Esophagus squamous epithelium (tissue), 5 donors: ENCODE measurements around the gene ASPDH. TPM values are rescaled to one million over a fixed set of nuclear protein-coding genes. Genes with fewer than 3 reads are reported as not detected.

Experiments
- DNase-seq: peaks from one replicate; lab custom pipeline; 2025; lab: John Stamatoyannopoulos, UW
- H3K27ac ChIP-seq, 4 donors: fragments of 200-600 bp; sonication (generic); one replicate each; pipeline ENCODE4 v1.5.1; 2016 to 2019; ENCODE audit warnings: mild to moderate bottlenecking in 1 of 4
- H3K27me3 ChIP-seq, 4 donors: fragments of 200-600 bp; sonication (generic); 1 replicate in 3 of 4; 2 replicates in 1 of 4; pipeline versions ENCODE4 v1.5.1 to v1.6.0; 2017 to 2021; ENCODE audit warnings: antibody characterized with exemption in 1 of 4
- H3K36me3 ChIP-seq, 3 donors: fragments of 200-600 bp; sonication (generic); one replicate each; pipeline ENCODE4 v1.5.1; 2016 to 2019
- H3K4me1 ChIP-seq, 3 donors: fragments of 200-600 bp; sonication (generic); one replicate each; pipeline ENCODE4 v1.5.1; 2017 to 2019
- H3K4me3 ChIP-seq, 4 donors: fragments of 200-600 bp; sonication (generic); 1 replicate in 3 of 4; 2 replicates in 1 of 4; pipeline ENCODE4 v1.5.1; 2016 to 2019; ENCODE audit warnings: mild to moderate bottlenecking in 2 of 4, moderate library complexity in 1 of 4
- H3K9me3 ChIP-seq, 3 donors: fragments of 200-600 bp; sonication (generic); one replicate each; pipeline ENCODE4 v1.5.1; 2016 to 2019
- POLR2A ChIP-seq, 4 donors: fragments of 450-650 bp; IDR thresholded peaks; one replicate each; pipeline ENCODE4 v1.6.1; 2017; ENCODE audit warnings: antibody characterized with exemption in 4 of 4, mild to moderate bottlenecking in 4 of 4, moderate library complexity in 3 of 4
- WGBS, 2 donors: methylation state at CpG; one replicate each; pipeline ENCODE4 v1.1.5; 2018; 5-methylcytosine and 5-hydroxymethylcytosine counted together
- intact Hi-C: fragments of 100-400 bp; cut with DNase I; formaldehyde crosslinking; loops from one replicate; pipeline ENCODE4 v1.15.0; 2022
- total RNA-seq, 4 donors: library from RNA; depleted of rRNA; stranded (reverse); fragments of >200 nt; gene quantifications; one replicate each; pipeline ENCODE4 v1.1.0, GENCODE V29; 2016
- TF ChIP-seq, protein P1 (sequence below), 6 experiments: fragments of 450-650 bp in 4 of 6; fragments of 200-600 bp in 2 of 6; sonication (generic) in 2 of 6; IDR thresholded peaks; one replicate each; pipeline ENCODE4 v1.5.1; 2016 to 2019; ENCODE audit warnings: antibody characterized with exemption in 6 of 6, mild to moderate bottlenecking in 4 of 6, moderate library complexity in 4 of 6
- donor health status: DM: yes; HTN: yes; CAD: no.

The ASPDH gene
- total RNA-seq, 4 donors from 2014 or later, result not detected

DNA sequence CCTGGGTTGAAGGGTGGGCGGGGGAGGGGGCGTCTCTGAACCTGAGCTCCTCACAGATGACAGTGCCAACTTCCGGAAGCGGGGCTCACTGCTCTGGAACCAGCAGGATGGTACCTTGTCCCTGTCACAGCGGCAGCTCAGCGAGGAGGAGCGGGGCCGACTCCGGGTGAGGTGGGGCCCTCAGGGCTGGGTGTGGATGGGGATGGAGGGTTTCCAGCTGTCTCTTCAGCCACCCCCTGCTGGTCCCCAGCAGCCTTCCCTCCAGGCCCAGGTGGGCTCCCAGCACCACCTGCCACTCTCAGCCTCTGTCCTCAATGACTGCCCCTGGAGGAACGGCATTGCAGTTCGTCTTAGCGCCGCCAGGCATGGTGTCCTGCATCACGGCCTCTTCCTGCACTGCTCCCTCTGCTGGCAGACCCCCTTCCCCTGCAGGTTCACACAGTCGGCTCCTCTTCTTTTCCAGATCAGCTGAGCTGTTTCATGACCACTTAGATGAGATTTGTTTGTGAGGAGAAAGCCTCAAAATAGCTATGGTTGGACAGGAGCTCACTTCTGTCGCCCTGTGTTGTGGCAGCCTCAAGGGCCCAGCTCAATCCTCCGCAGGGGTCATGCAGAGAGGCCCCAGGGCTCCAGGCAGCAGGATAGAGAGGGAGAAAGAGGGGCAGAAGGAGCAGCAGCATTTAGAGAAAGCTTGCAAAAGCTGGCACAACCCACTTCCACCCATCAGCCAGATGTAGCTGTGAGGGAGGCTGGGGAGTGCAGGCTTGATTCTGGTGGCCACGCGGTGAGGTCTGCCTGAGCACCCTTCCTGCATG is 34.6 kb downstream of the ASPDH start:
- DNase-seq, result no peak
- Histone ChIP-seq H3K9me3 (no peaks in the 10 kb centered on the region), H3K4me1 (peaks cover 9 to 29% (median 10%) of the 10 kb centered on the region in 3 donors), H3K36me3 (peaks cover 0 to 63% (median 13%) of the 10 kb centered on the region in 3 donors), H3K4me3 (no peak overlapping the region), H3K27ac (no peak overlapping the region), H3K27me3 (no peaks in the 10 kb centered on the region)
- 70 to 75% methylated on average over 5 to 14 of the region's 19 CpGs for WGBS, 2 donors
- TF ChIP-seq, protein P1, sequence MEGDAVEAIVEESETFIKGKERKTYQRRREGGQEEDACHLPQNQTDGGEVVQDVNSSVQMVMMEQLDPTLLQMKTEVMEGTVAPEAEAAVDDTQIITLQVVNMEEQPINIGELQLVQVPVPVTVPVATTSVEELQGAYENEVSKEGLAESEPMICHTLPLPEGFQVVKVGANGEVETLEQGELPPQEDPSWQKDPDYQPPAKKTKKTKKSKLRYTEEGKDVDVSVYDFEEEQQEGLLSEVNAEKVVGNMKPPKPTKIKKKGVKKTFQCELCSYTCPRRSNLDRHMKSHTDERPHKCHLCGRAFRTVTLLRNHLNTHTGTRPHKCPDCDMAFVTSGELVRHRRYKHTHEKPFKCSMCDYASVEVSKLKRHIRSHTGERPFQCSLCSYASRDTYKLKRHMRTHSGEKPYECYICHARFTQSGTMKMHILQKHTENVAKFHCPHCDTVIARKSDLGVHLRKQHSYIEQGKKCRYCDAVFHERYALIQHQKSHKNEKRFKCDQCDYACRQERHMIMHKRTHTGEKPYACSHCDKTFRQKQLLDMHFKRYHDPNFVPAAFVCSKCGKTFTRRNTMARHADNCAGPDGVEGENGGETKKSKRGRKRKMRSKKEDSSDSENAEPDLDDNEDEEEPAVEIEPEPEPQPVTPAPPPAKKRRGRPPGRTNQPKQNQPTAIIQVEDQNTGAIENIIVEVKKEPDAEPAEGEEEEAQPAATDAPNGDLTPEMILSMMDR (IDR thresholded peaks at IDR 0.05), result peak in 2 of 6 experiments; percentile 14 to 40
- no peak for TF ChIP-seq POLR2A (IDR thresholded peaks at IDR 0.05)
- intact Hi-C loops, result no loop called here

DNA sequence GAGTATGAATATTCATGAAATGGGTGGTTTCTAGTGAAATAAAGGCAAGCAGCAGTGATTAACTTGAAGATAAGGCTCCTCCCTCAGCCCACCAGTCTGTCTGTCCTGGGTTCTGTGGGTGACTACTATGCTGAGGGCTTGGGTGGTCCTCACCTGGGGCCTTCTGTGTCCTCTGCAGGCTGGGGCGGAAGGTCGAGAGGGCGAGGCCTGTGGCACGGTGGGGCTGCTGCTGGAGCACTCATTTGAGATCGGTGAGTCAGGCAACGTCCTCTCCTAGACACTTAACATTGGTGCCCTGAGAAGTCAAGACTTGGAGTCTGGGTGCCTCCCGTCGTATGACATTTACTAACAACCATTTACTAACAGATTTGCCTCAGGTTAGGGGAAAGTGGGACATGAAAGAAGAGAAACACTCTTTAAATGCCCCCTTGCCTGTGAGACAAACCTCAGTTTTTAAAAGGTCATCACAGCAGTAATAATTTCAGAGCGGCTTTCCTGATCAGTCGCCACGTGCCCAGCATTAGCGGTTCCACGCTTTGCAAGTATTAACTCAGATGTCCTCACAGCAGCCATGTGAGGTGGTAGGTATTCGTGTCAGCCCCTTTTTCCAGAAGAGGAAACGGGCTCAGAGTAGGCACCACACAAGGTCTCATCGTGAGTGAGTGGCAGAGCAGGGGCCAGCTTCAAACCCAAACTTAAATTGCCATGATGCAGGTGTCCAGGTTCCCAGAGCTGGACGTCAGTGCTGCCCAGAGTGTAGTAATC is 35.8 kb downstream of the ASPDH start:
- Histone ChIP-seq H3K36me3 (peaks cover 0 to 53% (median 8%) of the 10 kb centered on the region in 3 donors), H3K27ac (no peak overlapping the region), H3K4me1 (peaks cover 9 to 29% (median 10%) of the 10 kb centered on the region in 3 donors), H3K9me3 (no peaks in the 10 kb centered on the region), H3K4me3 (peak overlapping the region in 2 of 4 donors; percentile 84 to 92), H3K27me3 (no peaks in the 10 kb centered on the region)
- DNase-seq, result no peak
- intact Hi-C loops, result no loop called here
- 89 to 90% methylated on average over 12 to 13 of the region's 17 CpGs for WGBS, 2 donors
- no peak for TF ChIP-seq POLR2A (IDR thresholded peaks at IDR 0.05)
- TF ChIP-seq, protein P1 (IDR thresholded peaks at IDR 0.05), result no peak

DNA sequence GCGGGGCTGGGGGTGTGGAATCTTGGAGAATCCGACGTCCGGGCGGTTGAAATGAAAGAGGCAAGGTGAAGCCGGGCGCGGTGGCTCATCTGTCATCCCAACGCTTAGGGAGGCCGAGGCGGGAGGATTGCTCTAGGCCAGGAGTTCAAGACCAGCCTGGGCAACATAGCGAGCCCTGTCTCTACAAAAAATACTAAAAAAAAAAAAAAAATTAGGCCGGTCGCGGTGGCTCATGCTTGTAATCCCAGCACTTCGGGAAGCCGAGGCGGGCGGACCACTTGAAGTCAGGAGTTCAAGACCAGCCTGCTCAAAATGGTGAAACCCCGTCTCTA is 36.8 kb downstream of the ASPDH start:
- Histone ChIP-seq H3K36me3 (peaks cover 0 to 43% (median 8%) of the 10 kb centered on the region in 3 donors), H3K27me3 (no peaks in the 10 kb centered on the region), H3K4me3 (peak overlapping the region; percentile 79 to 92 (median 84)), H3K9me3 (no peaks in the 10 kb centered on the region), H3K27ac (peak overlapping the region; percentile 81 to 89 (median 82)), H3K4me1 (peaks cover 9 to 29% (median 10%) of the 10 kb centered on the region in 3 donors)
- 21 to 24% methylated on average over 15 to 20 of the region's 20 CpGs for WGBS, 2 donors
- no peak for TF ChIP-seq POLR2A (IDR thresholded peaks at IDR 0.05)
- TF ChIP-seq, protein P1 (IDR thresholded peaks at IDR 0.05), result no peak
- intact Hi-C loops, result no loop called here
- no peak for DNase-seq

DNA sequence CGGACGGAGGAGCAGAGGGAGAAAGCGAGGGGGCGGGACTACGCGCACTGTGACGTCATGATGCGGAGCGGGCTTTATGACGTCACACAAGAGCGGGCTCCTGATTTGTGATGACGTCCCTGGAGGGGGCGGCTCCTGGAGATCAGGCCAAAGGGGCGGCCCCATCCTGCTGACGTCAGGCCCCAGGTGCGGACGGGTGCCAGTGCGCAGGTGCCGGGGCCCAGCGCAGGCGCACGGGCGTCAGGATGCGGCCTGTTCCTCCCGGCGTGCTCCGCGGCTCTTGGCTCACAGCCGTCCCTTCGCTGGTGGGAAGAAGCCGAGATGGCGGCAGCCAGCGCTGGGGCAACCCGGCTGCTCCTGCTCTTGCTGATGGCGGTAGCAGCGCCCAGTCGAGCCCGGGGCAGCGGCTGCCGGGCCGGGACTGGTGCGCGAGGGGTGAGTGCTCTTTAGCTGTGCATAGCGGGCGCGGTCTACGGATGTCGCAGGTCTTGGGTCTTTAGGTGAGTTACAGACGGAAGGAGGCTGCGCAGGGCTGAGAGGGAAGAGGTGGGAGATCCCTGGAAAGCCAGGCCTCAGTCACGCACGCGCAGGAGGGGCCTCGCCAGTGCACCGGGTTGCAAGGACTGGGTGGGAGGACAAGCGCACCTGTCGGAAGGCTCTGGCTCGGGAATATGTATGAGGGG is 37.3 kb downstream of the ASPDH start, which contains the start of the genes EMC10 and GARIN5A:
Gene EMC10, plus strand, starts transcription at position 284 of the 683 bp plus-strand sequence. Its CDS starts 38 bp downstream, at position 322.
Gene GARIN5A, minus strand, starts transcription at position 625 of the 683 bp plus-strand sequence. Its CDS starts 460 bp downstream, at position 165.
- peak within 1 kb of the TSS; percentile 81 to 89 (median 82) for H3K27ac ChIP-seq
- TF ChIP-seq, protein P1 (IDR thresholded peaks at IDR 0.05), result peak in 2 of 6 experiments; percentile 28 to 42
- TF ChIP-seq POLR2A (IDR thresholded peaks at IDR 0.05), result peak in 3 of 4 donors; percentile 52 to 71 (median 53)
- no peaks in the 10 kb centered on the region for H3K9me3 ChIP-seq
- no peaks in the 10 kb centered on the region for H3K27me3 ChIP-seq
- peak within 1 kb of the TSS; percentile 79 to 92 (median 84) for H3K4me3 ChIP-seq
- intact Hi-C loops, result no loop called here
- peak; percentile 63 for DNase-seq
- peaks cover 0 to 38% (median 8%) of the 10 kb centered on the region in 3 donors for H3K36me3 ChIP-seq
- WGBS, 2 donors, result 1 to 2% methylated on average over 21 to 22 of the region's 58 CpGs
- H3K4me1 ChIP-seq, result peaks cover 9 to 29% (median 10%) of the 10 kb centered on the region in 3 donors
